PC-3 (cell line): Measurements from ENCODE around the gene SEMA3C.

ENCODE experiments used
- CTCF ChIP-seq: fragments of 300-600 bp; sonication (generic); conservative IDR thresholded peaks from 2 replicates; pipeline ENCODE4 v1.5.1; 2017; ENCODE audit warnings: antibody characterized with exemption, low read depth, mild to moderate bottlenecking, low read length
- EZH2phosphoT487 ChIP-seq: fragments of 300-600 bp; sonication (generic); IDR thresholded peaks from 2 replicates; pipeline ENCODE4 v1.6.1; 2018; ENCODE audit warnings: mild to moderate bottlenecking, antibody characterized with exemption, low read length, borderline replicate concordance

- TF ChIP-seq CTCF (no peak), EZH2phosphoT487 (no peak)
These were observed 73.9 kb downstream of the SEMA3C start for GRCh38 chr7:80844916-80845315.
